LHCN-M2 (cell line): ENCODE results near the gene FAM170B. TPM values are rescaled to one million over a fixed set of nuclear protein-coding genes. Genes with fewer than 3 reads are reported as not detected.

ENCODE experiments used
- DNase-seq: peaks from one replicate; pipeline ENCODE4 v3.0.0-alpha.2; 2012; ENCODE audit warnings: low read depth
- polyA plus RNA-seq: library from polyadenylated mRNA; unstranded; fragments of >200 nt; gene quantifications from one replicate; pipeline ENCODE4 v1.2.1, GENCODE V29; 2012; ENCODE audit warnings: missing spikeins
- total RNA-seq: library from RNA; depleted of rRNA; stranded (reverse); fragments of >200 nt; gene quantifications from 2 replicates; pipeline ENCODE4 v1.2.3, GENCODE V29; 2014; rRNA removed

FAM170B gene
- total RNA-seq: not detected in 2 replicates
- not detected for polyA plus RNA-seq

DNA sequence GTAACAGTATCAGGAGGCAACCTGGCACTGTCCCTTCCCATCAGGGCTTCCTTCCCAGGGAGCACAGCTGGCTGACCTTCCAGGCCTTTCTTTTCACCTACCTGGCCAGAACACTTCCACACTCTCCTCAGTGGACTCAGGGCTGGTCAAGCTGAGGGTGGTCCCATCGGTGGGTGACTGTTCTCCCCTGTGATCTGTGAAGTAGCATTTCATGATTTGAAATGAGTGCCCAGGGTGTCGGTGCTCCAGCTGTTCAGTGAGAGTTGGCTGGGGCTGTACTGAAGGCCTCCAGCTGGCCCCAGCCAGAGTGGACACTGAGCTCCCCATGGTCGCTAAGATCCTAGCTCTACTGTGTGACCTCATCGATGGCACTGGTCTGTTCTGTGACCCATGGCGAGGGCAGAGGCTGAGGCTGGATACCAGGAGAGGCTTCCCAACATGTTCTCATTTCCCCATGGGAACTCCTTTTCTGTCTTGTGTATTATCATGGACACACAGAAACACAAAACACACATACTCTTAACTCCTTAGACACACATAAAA, at the start of gene FAM170B:
FAM170B (minus strand) TSS at position 316 of the 543 bp plus-strand sequence; CDS start at position 213, 103 bp downstream.
- no peak for DNase-seq

DNA sequence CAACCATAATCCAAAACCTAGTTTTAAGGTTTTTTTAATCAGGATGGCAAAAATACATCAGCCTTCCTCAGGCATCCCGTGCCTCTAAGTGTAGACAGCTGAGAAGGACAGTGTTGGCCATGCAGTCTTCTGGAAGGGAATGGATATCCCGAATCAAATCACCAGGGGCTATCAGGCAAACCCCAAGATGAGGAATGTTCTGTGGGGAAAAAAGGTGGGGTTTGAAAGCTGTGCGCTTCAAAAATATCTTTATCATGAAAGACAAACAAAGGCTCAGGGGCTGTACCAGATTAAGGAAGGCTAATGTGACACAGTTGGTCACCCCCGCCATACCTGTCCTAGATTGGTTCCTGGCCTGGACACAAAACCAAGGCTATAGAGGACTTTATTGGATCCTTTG, 49.0 kb upstream of the FAM170B start:
- no peak for DNase-seq

DNA sequence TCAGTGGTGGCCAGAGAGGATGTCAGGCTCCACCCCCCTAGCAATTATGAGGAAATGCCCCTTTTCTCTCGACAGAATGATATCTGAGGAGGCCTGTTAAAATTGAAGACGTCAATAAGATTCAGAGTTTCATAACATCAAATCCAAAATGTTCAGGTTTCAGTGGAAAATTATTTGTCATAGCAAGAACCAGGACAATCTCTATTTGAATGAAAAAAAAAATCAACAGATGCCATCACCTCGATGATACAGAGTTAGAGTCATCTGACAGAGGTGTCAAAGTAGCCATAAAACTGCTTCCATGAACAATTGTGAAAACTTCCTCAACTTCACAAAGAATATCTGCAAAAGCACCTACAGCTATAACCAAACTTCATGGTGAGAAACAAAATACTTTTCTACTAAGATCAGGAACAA, 46.6 kb upstream of the FAM170B start:
- no peak for DNase-seq

DNA sequence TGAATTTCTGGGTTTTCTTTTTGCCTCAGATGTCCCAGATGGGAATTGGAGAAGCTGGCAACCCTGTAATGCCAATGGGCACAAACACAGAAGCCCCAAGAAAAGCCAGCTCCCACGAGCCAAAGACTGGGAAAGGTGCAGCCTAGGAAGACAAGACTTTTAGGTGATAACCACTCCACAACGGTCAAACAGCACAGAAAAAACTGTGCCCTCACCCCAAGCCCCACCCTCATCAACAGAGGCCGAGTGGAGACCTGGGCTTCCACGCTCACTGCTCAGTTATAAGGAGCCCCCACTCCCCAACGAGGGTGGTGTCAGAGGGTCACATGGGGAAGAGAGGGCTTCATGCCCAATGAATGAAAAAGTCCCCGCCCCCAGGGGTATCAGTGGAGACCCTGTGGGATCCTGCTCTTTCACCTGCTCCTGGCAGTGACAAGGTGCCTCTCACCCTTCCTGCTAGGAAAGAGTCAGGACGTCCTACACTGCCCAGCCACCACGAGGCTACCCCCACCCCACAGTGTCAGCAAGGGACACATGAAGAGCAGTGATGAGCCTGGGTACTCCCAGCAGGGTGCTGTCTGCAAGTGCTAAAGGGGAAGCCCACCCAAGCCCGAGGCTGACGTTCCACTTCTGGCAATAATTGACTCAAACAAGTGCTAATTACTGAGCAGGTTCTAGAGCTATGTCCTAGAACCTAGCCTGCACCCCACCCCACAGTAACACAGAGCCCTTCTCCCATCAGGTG, 46.0 kb upstream of the FAM170B start:
- no peak for DNase-seq

DNA sequence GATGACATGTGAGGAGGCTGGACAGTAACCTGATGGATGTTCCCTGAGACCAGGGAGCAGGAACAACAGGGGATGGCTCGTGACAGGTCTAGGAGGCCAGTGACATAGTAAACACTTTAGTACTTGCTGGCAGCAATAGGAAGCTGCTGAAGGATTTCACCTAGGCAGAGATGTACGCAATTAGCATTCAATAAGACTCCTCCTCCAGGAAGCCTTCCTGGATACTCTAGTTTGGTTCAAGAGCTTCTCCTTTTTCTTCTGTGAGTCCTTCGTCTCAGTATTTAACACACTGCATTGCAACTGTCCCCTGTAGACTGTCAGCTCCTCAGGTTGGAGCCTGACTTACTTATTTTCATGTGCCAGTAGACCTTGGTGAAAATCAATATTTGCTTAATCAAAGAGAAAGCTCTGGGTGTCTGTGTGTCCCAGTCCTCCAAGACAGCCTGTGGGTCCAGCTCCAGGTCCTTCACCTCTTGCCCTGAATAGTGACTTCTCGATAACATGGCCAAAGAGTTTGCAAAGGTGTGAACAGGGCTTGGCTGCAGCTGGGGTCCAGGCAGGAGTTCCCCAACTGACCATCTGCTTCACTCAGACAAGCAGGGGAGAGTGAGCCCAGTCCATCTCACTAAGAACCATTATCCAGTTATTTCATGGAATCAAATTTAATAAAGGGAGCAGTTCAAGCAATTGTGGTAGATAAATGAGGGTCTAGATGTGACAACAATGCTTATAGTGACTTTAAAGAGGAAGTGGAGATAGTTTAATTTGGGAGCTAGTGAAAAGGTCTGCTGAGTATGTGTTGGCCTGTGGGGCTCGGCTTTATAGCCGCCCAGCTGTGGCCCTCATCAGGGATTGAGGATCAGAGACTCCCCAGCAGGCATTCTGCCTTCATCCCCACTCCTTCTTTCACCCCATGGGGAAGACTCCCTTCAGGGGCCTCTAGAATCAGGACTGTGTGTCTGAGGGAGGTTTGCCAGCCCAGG, 45.0 kb upstream of the FAM170B start:
- DNase-seq: no peak

DNA sequence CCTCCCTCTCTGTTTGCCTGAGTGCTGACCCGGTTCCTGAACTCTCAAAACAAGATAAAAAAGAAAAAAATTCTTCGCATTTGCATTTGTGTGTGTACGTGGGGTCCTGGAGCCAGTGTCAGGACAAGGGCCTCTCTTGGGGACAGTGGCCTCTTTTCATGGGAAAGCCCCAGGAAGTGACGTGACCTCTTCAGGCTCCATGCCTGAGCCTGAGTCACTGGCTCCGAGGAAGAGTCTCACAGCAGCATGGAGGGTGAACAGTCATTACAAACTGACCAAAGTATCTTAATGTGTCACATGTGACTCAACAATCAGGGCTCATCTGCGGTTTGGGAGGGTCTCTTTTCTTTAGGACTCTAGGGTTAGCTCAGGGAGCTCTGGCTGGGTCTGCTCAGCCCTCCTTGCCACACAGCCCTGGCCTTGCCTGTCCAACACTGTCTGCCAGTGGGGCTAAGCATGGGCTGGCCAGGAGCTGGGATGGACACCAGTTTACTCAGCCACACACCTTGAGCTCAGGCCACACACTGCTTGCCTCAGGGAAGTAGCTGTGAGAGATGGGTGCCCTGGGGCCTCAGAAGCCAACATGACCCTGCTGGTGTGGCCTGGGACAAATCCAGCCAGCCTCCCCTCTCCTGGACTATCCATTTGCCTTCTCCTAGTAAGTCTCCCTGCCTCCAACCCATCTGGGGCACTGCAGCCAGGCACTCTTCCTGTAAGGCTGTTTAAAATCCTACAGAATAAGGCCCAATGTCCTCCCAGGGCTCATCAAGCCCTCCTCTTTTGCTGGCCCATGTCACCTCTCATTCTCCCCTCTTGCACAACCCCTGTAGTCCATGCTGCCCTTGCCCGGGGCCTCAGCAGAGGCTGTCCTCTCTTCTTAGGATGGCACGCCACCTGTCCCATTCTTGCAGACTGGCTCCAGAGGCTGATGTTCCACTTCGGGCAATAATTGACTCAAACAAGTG, 43.9 kb upstream of the FAM170B start:
- peak; percentile 88 for DNase-seq

DNA sequence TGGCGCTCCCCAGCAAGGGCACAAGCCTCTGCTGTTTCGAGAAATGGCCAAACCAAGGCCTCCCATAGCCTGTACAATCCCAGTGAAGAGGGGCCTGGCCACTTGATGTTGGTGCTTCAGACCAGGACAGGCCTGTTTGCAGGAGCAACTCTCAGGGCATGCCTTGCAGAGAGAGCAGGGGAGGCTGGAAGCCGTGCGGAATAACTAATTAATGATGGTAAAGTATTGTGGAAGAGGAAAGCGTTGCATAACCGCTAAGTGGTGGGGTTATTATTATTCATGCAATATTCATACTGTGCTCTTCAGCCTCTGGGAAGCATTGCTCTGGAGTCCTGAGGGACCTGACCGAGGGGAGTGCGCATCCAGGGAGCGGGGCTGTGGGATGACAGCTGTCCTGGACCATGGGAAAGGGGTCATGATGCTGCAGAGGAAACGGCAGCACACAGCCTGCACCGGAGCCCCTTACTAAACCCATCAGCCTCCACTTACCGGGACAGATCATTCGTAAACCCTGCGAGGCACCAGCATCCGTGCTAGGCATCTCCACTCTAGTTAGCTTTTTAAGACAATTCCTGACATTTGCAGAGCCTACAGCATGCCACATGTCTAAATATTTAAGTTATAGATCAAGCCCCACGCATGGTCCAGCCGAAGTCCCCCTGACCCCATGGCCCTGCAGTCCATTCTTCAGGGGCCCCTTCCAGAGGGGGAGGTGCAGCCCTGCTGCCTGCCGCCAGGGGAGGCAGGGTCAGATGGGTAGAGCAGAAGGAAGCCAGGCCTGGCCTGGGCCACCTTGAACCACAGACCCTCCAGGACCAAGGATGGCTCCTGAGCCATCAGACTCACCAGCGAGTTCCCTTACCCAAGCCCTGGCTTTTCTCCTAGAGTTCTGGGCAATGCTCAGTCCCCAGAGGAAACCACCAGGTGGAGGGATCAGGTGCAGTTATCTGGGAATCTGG, 42.8 kb upstream of the FAM170B start:
- no peak for DNase-seq

DNA sequence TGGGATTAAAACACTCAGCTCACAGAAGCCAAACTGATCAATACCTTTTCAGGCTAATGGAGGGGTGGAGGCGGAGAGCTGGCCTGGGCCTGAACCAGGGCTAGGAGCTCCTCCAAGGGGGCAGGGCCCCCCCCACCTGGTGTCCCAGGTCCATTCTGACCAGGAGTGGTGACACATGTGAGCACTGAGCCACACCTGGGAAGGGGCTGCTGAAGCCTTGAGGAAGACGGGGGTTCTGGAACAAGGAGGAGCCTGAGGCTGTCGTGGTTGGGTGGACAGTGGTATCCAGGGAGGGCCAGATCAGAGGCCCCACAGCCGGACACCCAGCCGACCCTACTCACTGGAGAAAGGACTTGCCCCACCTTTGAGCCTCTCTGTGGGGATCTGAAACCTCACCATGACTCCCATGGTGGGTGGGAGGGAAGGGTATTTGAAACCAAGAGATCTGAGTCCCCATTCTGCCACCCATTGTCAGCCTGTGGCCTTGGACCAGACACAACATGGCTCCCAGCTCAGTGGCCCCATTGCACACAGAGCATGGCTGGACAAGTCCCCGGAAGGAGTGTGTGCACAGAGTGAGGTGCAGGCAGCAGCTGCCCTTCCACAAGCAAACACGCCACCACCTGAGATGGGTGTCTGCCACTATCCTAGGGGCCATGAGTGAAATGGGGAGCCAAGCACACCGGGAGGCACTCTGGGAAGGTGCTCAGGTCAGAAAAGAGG, 41.9 kb upstream of the FAM170B start:
- DNase-seq: no peak

DNA sequence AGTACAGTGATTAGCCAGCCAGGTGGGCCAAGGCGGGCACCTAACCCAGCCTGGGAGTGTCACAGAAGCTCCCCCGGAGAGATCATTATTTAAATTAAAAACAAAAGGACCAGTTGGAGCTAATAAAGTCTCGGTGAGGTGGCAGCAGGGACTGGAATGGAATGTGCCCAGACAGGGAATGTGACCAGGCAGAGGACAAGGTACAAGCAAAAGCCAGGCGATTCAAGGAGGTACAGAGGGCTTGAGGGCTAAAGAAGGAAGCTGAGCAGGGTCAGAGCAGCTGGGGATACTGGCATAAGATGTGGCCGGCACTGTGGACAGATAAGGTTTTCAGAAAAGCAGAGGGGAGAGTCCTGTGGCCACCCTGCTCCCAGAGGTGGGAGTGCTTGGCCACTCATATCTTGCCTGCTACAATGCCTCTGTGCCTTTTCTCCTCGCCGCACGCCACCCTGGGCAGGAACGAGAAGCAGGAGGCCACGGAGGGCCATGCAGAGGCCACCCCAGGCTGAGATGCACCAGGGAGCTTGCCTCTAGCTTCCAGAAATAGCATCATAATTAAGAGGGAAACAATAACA, 41.2 kb upstream of the FAM170B start:
- no peak for DNase-seq

DNA sequence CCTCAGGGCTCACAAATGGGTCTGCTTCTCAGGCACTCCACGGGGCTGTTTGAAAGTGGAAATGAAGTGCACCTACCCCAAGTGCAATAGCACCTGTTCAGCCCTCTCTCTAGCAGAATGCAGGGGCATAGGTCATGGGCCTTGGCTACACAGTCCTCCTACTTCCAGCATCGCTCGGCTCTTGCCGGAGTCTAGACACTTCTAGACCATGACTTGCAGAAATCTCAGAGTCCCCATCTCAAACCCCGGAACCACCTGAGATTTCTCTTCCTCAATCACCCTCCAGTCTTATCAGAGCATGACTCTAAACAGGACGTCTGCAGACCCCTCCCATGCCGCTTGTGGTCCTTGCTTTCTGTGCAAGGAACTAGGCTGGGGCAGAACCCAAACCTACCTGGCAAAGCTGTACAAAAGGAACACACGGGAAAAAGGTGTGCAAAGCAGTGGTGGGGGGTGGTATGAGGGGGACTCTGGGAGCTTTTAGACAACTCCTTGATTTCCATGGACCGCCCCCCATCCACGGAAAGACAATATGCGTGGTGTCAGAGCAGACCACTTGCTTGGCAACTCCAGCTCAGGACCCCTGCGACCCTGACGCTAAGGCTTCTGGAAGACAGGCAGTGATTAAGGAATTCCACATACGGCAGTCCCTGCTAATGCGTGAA, 40.6 kb upstream of the FAM170B start:
- no peak for DNase-seq

DNA sequence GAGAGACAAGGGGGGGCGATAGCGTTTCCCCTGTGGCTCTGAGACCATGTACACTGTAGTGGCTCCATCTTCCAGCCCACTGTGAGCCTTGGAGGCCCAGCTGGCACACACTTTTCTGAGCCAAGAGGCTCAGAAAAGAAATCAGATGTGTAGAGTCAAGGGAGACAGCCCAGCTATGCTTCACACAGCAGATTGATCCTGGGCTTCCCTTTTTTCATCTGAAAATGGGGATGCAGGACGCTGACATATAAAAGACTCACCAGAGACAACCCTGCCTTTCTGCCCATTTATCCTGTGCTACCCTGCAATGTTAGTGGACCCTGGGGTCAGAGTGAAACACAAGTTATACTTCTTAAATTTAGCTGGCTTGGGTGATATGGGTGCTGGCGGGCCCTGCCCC, 40.0 kb upstream of the FAM170B start:
- DNase-seq: no peak

DNA sequence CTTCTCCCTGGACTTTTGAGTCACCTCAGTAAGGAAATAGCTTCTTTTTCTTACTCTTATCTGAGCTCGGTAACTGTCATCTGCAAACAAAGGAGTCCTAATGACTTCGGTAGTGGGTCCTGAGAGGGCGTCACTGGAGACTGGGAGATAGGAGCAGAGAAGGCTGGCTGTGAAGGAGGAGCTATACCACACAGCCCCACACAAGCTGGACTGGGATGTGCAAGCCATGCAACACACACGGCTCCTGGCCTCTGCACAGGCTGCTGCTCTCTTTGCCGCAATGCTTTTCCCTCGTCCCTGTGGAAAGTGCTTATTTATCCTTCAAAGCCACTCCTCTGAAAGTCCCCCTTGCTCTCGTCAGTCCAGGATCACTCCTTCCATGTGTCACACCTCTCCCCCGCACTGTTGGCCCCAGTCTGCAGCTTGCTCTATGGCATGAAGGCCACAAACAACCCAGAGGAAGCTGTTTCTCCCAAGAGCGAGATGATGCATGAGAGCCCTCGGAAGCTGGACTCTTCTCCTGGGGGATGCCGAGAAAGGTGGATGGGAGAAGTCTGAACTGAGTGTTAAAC, 39.5 kb upstream of the FAM170B start:
- DNase-seq: no peak

DNA sequence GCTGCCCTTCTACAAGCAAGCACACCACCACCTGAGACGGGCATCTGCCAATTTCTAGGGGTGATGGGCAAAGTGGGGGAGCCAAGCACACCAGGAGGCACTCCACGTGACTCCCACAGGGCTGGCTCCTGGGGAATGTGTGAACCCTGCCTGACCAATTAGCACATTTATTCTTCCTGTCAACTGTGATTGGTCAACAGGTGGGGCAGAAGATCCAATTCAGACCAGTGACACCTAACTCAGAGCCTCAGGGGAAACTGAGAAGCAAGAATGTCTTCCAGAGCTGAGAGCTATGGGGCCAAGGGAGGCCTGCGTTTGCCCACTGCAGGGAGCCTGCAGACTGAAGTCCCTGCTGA, 38.9 kb upstream of the FAM170B start:
- DNase-seq: no peak

DNA sequence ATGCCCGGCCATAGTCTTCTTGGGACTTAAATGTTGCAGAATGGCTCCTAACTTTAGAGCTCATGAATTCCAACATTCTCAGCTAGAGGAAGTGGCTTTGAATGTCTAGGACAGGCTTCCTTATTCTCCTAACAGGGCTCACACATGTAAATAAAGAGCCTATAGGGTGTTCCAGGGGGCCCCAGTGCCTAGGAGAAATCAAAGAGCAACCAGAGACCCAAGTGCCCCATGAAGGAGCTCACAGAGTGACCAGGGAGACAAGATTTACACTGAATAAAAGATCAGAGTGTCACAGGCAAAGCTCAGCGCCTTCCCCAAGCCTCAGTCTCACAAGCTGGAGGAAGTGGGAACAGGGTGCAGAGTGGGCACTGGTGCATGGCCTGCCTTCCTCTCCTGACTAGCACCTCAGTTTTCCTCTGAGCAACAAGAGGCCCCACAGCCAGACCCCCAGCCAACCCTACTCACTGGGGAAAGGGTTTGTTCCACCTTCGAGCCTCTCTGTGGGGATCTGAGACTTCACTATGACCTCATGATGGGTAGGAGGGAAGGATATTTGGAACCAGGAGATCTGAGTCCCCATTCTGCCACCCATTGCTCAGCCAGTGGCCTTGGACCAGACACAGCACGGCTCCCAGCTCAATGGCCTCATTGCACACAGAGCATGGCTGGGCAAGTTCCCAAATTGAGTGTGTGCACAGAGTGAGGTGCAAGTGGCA, 38.4 kb upstream of the FAM170B start:
- no peak for DNase-seq

DNA sequence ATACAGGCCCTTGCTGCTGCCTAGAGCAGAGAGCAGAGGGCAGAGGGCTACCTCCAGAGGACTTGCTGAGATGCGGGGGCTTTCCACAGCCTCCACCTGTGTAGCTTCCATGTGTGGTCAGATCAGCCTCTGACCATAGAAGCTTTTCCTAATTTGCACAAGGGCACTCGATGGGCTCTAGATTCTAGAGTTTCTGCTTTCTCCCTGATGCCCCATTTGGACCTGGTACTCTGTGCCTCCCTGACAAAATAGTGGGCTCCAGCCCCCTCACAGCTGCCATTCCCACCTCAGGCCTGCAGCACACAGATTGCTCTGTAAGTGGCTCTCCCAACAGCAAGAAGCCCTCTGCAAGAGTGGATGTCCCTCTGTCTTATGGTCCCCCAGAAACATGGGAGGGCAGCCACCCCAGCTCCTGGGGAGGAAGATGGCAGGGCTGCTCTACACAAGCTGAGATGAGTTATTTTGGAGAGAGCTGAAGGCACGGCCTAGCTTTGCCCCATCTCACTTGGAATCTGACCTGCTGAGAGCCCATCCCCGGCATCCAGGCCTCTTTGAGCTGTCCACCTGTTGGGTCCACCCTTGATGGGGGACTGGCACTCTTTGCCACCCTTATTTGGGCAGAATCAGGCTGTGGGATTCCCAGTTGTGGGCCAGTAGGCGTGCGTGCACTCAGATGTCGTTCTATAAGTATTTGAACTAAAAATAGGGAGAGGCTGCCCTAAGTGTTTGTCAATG, 37.7 kb upstream of the FAM170B start:
- no peak for DNase-seq

DNA sequence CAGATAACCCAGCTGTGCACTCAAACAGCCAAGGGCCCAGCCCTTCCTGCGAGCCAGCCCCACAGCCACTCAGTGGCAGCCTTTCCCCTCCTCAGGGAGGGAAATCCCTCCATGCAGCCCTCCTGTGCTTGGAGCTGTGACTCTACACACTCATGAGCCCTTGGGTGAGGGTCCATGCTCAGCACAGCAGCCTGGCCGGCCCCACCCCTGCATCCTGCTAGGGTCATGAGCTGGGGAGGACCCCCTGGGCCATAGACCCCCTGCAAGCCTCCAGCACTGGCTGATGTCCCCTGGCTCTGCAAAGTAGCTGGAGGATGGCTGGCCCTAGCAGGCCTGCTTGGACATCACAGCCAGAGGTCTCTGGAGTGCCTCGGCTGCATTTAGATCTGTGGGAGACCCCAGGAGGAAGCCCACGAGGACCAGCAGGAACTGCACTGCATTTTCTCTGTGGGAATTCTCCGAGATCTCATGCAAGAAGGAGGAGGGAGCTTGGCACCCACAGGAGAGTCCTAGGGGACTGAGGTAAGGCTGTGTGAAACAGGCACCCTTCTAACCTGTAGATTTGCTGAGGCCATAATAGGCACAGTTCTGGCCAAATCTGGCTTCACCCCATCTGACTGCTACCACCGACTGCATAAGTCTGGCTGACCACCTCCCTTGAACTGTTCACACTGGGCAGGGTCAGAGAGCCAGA, 37.0 kb upstream of the FAM170B start:
- no peak for DNase-seq
